Colonic mucosa (tissue), 4 donors: ENCODE measurements around the gene PSMD13. TPM values are rescaled to one million over a fixed set of nuclear protein-coding genes. Genes with fewer than 3 reads are reported as not detected.

Experiments used
- DNase-seq: peaks from one replicate; pipeline ENCODE4 v3.0.0-alpha.2; 2020
- H3K27ac ChIP-seq: fragments of 200-600 bp; one replicate; pipeline ENCODE4 v1.8.0; 2021
- H3K27me3 ChIP-seq: fragments of 200-600 bp; one replicate; pipeline ENCODE4 v1.8.0; 2021
- H3K36me3 ChIP-seq: fragments of 200-600 bp; one replicate; pipeline ENCODE4 v1.8.0; 2021
- H3K4me1 ChIP-seq: fragments of 200-600 bp; one replicate; pipeline ENCODE4 v1.8.0; 2021; ENCODE audit warnings: mild to moderate bottlenecking
- H3K4me3 ChIP-seq: fragments of 200-600 bp; one replicate; pipeline ENCODE4 v1.8.0; 2021
- H3K9ac ChIP-seq, 2 donors: one replicate each; pipeline ENCODE4 v1.7.0; 2013; ENCODE audit warnings: control low read depth in 2 of 2, low read depth in 2 of 2, low read length in 2 of 2
- H3K9me3 ChIP-seq: fragments of 200-600 bp; one replicate; pipeline ENCODE4 v1.8.0; 2021
- CTCF ChIP-seq: fragments of 200-600 bp; IDR thresholded peaks from one replicate; pipeline ENCODE4 v1.8.0; 2022; ENCODE audit warnings: antibody characterized with exemption, mild to moderate bottlenecking
- intact Hi-C: fragments of 100-400 bp; cut with DNase I; formaldehyde crosslinking; loops from one replicate; pipeline ENCODE4 v1.14.1; 2022
- total RNA-seq, 2 donors: library from RNA; stranded (reverse); fragmentation: NEBNext Ultra II Directional in 1 of 2; extraction: Animal tissue kit (Norgen Biotek cat#: 25700) in 1 of 2; gene quantifications; one replicate each; pipeline ENCODE4 v1.2.1, GENCODE V29; 2021
- donor health status: healthy.
- donor health status: DM: no; HTN: no; CAD: no.
- donor health status: DM: no; HTN: no; CAD: no.

The PSMD13 gene
- total RNA-seq, 2 donors from 2014 or later, result 99.0 to 145 TPM

DNA sequence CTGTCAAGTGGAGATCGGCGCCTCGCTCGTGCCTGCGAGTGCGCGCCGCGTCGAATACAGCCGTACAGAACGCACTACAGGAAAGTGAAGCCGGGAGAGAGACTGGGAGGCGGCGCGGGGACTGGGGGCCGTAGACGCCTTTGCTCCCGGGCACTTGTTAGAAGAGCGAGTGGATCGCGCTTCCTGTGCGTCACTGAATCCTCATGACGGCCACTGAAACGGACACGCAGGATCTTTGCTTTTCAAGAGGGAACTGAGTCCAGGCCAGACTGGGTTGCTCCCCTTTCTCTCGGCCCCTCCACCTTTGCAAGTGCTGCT is 29.0 kb upstream of the PSMD13 start:
- Histone ChIP-seq H3K9ac (peak overlapping the region; percentile 98 to 100), H3K27ac (peak overlapping the region; percentile 100), H3K27me3 (no peaks in the 10 kb centered on the region), H3K4me1 (peaks cover 21% of the 10 kb centered on the region), H3K9me3 (no peaks in the 10 kb centered on the region), H3K36me3 (peaks cover 24% of the 10 kb centered on the region), H3K4me3 (peak overlapping the region; percentile 99)
- no peak for DNase-seq
- intact Hi-C loops, result no loop called here
- TF ChIP-seq CTCF, result no peak

DNA sequence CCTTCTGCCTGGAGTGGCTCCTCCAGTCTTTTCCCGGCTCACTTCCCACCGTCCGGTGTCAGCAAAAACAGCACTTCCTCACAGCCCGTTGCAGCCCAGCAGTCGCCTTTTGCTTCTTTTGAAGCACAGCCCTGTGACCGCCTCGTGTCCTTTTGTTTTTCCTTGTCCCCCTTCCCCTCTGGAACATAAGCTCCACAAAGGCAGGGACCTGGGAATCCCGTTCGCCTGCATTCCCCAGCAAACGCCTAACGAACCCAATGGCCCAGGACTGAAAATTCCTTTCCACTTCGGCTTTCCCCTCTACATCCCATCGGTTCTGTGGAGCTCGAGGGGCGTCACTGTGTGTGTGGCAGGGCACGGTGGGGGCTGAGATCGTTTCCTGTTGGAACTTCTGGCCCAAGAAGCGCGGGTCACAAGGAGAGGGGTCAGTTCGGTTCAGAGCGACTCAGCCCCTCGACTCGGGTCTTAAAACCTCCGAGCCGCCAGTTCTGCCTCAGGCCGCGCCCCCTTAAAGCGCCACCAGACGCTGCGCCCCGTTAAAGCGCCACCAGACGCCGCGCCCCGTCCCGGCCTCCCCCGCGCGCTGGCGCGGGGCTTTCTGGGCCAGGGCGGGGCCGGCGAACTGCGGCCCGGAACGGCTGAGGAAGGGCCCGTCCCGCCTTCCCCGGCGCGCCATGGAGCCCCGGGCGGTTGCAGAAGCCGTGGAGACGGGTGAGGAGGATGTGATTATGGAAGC is 28.4 kb upstream of the PSMD13 start:
- no peak for TF ChIP-seq CTCF
- Histone ChIP-seq H3K27me3 (no peaks in the 10 kb centered on the region), H3K36me3 (peaks cover 29% of the 10 kb centered on the region), H3K9me3 (no peaks in the 10 kb centered on the region), H3K9ac (peak overlapping the region; percentile 98 to 100), H3K4me1 (peaks cover 21% of the 10 kb centered on the region), H3K4me3 (peak overlapping the region; percentile 99), H3K27ac (peak overlapping the region; percentile 100)
- peak; percentile 83 for DNase-seq
- intact Hi-C loops, result no loop called here

- H3K4me3 ChIP-seq, result peak overlapping the region; percentile 99
- H3K36me3 ChIP-seq, result peaks cover 29% of the 10 kb centered on the region
- peak overlapping the region; percentile 100 for H3K27ac ChIP-seq
- H3K4me1 ChIP-seq, result peaks cover 21% of the 10 kb centered on the region
- no peaks in the 10 kb centered on the region for H3K9me3 ChIP-seq
- DNase-seq, result no peak
- TF ChIP-seq CTCF, result no peak
- H3K27me3 ChIP-seq, result no peaks in the 10 kb centered on the region
- H3K9ac ChIP-seq, result peak overlapping the region; percentile 71 to 100
- intact Hi-C loops, result no loop called here
Observed at GRCh38 chr11:208917-209260, 27.9 kb upstream of the PSMD13 start.

DNA sequence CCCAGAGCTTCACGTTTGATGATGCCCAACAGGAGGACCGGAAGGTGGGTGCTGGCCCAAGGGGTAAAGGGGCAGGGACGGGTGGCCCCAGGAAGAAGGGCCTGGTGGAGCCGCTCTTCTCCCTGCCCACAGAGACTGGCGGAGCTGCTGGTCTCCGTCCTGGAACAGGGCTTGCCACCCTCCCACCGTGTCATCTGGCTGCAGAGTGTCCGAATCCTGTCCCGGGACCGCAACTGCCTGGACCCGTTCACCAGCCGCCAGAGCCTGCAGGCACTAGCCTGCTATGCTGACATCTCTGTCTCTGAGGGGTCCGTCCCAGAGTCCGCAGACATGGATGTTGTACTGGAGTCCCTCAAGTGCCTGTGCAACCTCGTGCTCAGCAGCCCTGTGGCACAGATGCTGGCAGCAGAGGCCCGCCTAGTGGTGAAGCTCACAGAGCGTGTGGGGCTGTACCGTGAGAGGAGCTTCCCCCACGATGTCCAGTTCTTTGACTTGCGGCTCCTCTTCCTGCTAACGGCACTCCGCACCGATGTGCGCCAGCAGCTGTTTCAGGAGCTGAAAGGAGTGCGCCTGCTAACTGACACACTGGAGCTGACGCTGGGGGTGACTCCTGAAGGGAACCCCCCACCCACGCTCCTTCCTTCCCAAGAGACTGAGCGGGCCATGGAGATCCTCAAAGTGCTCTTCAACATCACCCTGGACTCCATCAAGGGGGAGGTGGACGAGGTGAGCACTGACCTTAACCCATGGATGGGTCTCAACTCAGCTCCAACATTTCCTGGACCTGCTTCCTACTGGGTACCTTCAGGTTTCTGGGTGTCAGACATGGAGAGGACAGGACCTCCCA is 27.3 kb upstream of the PSMD13 start:
- peaks cover 24% of the 10 kb centered on the region for H3K36me3 ChIP-seq
- peak overlapping the region; percentile 71 to 100 for H3K9ac ChIP-seq
- peak overlapping the region; percentile 99 for H3K4me3 ChIP-seq
- H3K4me1 ChIP-seq, result peaks cover 21% of the 10 kb centered on the region
- H3K27ac ChIP-seq, result peak overlapping the region; percentile 100
- no peak for TF ChIP-seq CTCF
- H3K9me3 ChIP-seq, result no peaks in the 10 kb centered on the region
- peak; percentile 19 for DNase-seq
- no peaks in the 10 kb centered on the region for H3K27me3 ChIP-seq
- intact Hi-C loops, result no loop called here

- TF ChIP-seq CTCF, result no peak
- DNase-seq, result peak; percentile 15
- H3K27ac ChIP-seq, result no peak overlapping the region
- no peaks in the 10 kb centered on the region for H3K27me3 ChIP-seq
- intact Hi-C loops, result no loop called here
- peak overlapping the region in 1 of 2 donors; percentile 100 for H3K9ac ChIP-seq
- peaks cover 21% of the 10 kb centered on the region for H3K4me1 ChIP-seq
- H3K36me3 ChIP-seq, result peaks cover 25% of the 10 kb centered on the region
- H3K9me3 ChIP-seq, result no peaks in the 10 kb centered on the region
- no peak overlapping the region for H3K4me3 ChIP-seq
Observed at GRCh38 chr11:210122-210802, 26.5 kb upstream of the PSMD13 start.
